Spleen (tissue), 7 donors: ENCODE results near the gene MPND.

Experiments used
- POLR2A ChIP-seq, 3 donors: fragments of 450-650 bp; IDR thresholded peaks; one replicate each; pipeline ENCODE4 v1.5.1; 2017; ENCODE audit warnings: antibody characterized with exemption in 3 of 3, mild to moderate bottlenecking in 1 of 3
- TF ChIP-seq, protein P1 (sequence below), 11 experiments: fragments of 200-600 bp in 7 of 11; fragments of 450-650 bp in 4 of 11; sonication (generic) in 4 of 11; IDR thresholded peaks in 8 of 11; conservative IDR thresholded peaks in 3 of 11; 1 replicate in 7 of 11; 2 replicates in 4 of 11; pipeline versions ENCODE4 v1.4.0 to v1.8.0; 2016 to 2021; ENCODE audit warnings: antibody characterized with exemption in 11 of 11, inconsistent platforms in 4 of 11, mild to moderate bottlenecking in 1 of 11
- donor health status: DM: no; HTN: no; CAD: no; lungs with moderate emphysema.
- donor health status: DM: no; HTN: no; CAD: no.
- donor health status: DM: no; HTN: no; CAD: no.

GRCh38 chr19:4338441-4339355, 4.7 kb upstream of the MPND start, which contains the start of gene STAP2:
- TF ChIP-seq POLR2A (IDR thresholded peaks at IDR 0.05): no peak
- TF ChIP-seq, protein P1, sequence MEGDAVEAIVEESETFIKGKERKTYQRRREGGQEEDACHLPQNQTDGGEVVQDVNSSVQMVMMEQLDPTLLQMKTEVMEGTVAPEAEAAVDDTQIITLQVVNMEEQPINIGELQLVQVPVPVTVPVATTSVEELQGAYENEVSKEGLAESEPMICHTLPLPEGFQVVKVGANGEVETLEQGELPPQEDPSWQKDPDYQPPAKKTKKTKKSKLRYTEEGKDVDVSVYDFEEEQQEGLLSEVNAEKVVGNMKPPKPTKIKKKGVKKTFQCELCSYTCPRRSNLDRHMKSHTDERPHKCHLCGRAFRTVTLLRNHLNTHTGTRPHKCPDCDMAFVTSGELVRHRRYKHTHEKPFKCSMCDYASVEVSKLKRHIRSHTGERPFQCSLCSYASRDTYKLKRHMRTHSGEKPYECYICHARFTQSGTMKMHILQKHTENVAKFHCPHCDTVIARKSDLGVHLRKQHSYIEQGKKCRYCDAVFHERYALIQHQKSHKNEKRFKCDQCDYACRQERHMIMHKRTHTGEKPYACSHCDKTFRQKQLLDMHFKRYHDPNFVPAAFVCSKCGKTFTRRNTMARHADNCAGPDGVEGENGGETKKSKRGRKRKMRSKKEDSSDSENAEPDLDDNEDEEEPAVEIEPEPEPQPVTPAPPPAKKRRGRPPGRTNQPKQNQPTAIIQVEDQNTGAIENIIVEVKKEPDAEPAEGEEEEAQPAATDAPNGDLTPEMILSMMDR (IDR thresholded peaks at IDR 0.05 in 8 of 11, conservative IDR thresholded peaks at IDR 0.05 in 3 of 11): no peak
